CD14-positive monocyte (primary cell): Measurements from ENCODE around the gene CTSS. TPM values are rescaled to one million over a fixed set of nuclear protein-coding genes. Genes with fewer than 3 reads are reported as not detected.

Experiments
- DNase-seq, 3 donors: peaks; one replicate each; pipeline ENCODE4 v3.0.0-alpha.2; 2011 to 2022
- H2AFZ ChIP-seq: 2 replicates; pipeline ENCODE4 v1.6.0; 2012; ENCODE audit warnings: mild to moderate bottlenecking, low read depth, low read length, inconsistent platforms; ENCODE audit not compliant: insufficient read depth, poor library complexity, severe bottlenecking
- H3K27ac ChIP-seq, 2 donors: 1 replicate in 1 of 2; 2 replicates in 1 of 2; pipeline ENCODE4 v1.5.1; 2012 to 2013; ENCODE audit warnings: low read length in 2 of 2, control low read depth in 1 of 2, inconsistent platforms in 1 of 2, low read depth in 1 of 2, mild to moderate bottlenecking in 1 of 2
- H3K27me3 ChIP-seq, 2 donors: one replicate each; pipeline versions ENCODE4 v1.6.0 to v1.6.1; 2011 to 2013; ENCODE audit warnings: low read length in 2 of 2; ENCODE audit not compliant: control insufficient read depth in 2 of 2, insufficient read depth in 2 of 2
- H3K36me3 ChIP-seq, 2 donors: replicated peaks in 1 of 2; 1 replicate in 1 of 2; 2 replicates in 1 of 2; pipeline versions ENCODE4 v1.5.1 to v1.6.1; 2012 to 2013; ENCODE audit warnings: low read length in 2 of 2, control low read depth in 1 of 2, inconsistent platforms in 1 of 2, mild to moderate bottlenecking in 1 of 2; ENCODE audit not compliant: insufficient read depth in 2 of 2, control insufficient read depth in 1 of 2
- H3K4me1 ChIP-seq, 2 donors: 1 replicate in 1 of 2; 2 replicates in 1 of 2; pipeline versions ENCODE4 v1.5.1 to v1.6.1; 2012 to 2013; ENCODE audit warnings: low read length in 2 of 2, control low read depth in 1 of 2, inconsistent platforms in 1 of 2, mild to moderate bottlenecking in 1 of 2, moderate library complexity in 1 of 2; ENCODE audit not compliant: insufficient read depth in 2 of 2, control insufficient read depth in 1 of 2
- H3K4me2 ChIP-seq: replicated peaks from 2 replicates; pipeline ENCODE3; 2012; ENCODE audit warnings: low read length, moderate library complexity, mild to moderate bottlenecking; ENCODE audit not compliant: poor library complexity, severe bottlenecking; ENCODE audit errors: extremely low read depth
- H3K4me3 ChIP-seq, 3 experiments: fragments of 200-600 bp in 1 of 3; sonication (generic) in 1 of 3; replicated peaks in 1 of 3; 1 replicate in 2 of 3; 2 replicates in 1 of 3; pipeline ENCODE4 v1.5.1; 2011 to 2013; ENCODE audit warnings: low read length in 3 of 3, mild to moderate bottlenecking in 3 of 3, control low read depth in 2 of 3, low read depth in 2 of 3, inconsistent platforms in 1 of 3, moderate library complexity in 1 of 3
- H3K79me2 ChIP-seq: 2 replicates; pipeline ENCODE4 v1.6.0; 2012; ENCODE audit warnings: mild to moderate bottlenecking, control low read depth, inconsistent platforms, low read length, moderate library complexity; ENCODE audit not compliant: insufficient read depth
- H3K9ac ChIP-seq: 2 replicates; pipeline ENCODE4 v1.6.0; 2017; ENCODE audit warnings: low read length, mild to moderate bottlenecking; ENCODE audit not compliant: insufficient read depth, poor library complexity, severe bottlenecking
- H3K9me3 ChIP-seq, 2 donors: replicated peaks in 1 of 2; 1 replicate in 1 of 2; 2 replicates in 1 of 2; pipeline versions ENCODE4 v1.5.1 to v1.6.1; 2012 to 2013; ENCODE audit warnings: low read length in 2 of 2, control low read depth in 1 of 2; ENCODE audit not compliant: control insufficient read depth in 1 of 2, insufficient read depth in 1 of 2
- H4K20me1 ChIP-seq: 2 replicates; pipeline ENCODE4 v1.6.0; 2012; ENCODE audit warnings: mild to moderate bottlenecking, low read length, control low read depth, moderate library complexity; ENCODE audit not compliant: insufficient read depth
- H3K27ac Mint-ChIP-seq, 7 donors: one replicate each; pipeline ENCODE4 v1.8.0; 2020; ENCODE audit warnings: mild to moderate bottlenecking in 7 of 7, mixed read lengths in 7 of 7, moderate library complexity in 6 of 7, inconsistent platforms in 2 of 7
- H3K27me3 Mint-ChIP-seq, 3 donors: one replicate each; pipeline ENCODE4 v1.8.0; 2021 to 2022; ENCODE audit warnings: low read depth in 3 of 3, mild to moderate bottlenecking in 3 of 3, mixed read lengths in 3 of 3, moderate library complexity in 3 of 3, inconsistent platforms in 1 of 3
- H3K36me3 Mint-ChIP-seq, 2 donors: one replicate each; pipeline ENCODE4 v1.8.0; 2020; ENCODE audit warnings: mixed read lengths in 2 of 2, inconsistent platforms in 1 of 2, mild to moderate bottlenecking in 1 of 2
- H3K4me1 Mint-ChIP-seq: one replicate; pipeline ENCODE4 v1.8.0; 2020; ENCODE audit warnings: mild to moderate bottlenecking, mixed read lengths
- H3K4me3 Mint-ChIP-seq, 2 donors: one replicate each; pipeline ENCODE4 v1.8.0; 2020; ENCODE audit warnings: mild to moderate bottlenecking in 2 of 2, mixed read lengths in 2 of 2, moderate library complexity in 1 of 2
- H3K9me3 Mint-ChIP-seq, 7 donors: one replicate each; pipeline ENCODE4 v1.8.0; 2020 to 2022; ENCODE audit warnings: mixed read lengths in 7 of 7, mild to moderate bottlenecking in 6 of 7, moderate library complexity in 6 of 7, inconsistent platforms in 2 of 7
- CTCF ChIP-seq: fragments of 200-600 bp; IDR thresholded peaks from one replicate; pipeline ENCODE4 v1.8.0; 2022; ENCODE audit warnings: antibody characterized with exemption, mild to moderate bottlenecking
- WGBS: methylation state at CpG from one replicate; pipeline ENCODE4 v1.1.5; 2013; ENCODE audit warnings: missing lambda C conversion rate; ENCODE audit not compliant: insufficient coverage; 5-methylcytosine and 5-hydroxymethylcytosine counted together
- intact Hi-C, 2 donors: fragments of 100-400 bp; cut with micrococcal nuclease; formaldehyde crosslinking; loops; one replicate each; pipeline versions ENCODE4 v1.15.0 to v1.15.1; 2023
- polyA plus RNA-seq, 3 donors: library from polyadenylated mRNA; depleted of rRNA in 1 of 3; unstranded in 2 of 3; stranded (reverse) in 1 of 3; fragments of 300-500 nt in 2 of 3; fragments of >200 nt in 1 of 3; fragmentation: Illumina TruSeq in 2 of 3; gene quantifications; 1 replicate in 2 of 3; 2 replicates in 1 of 3; pipeline ENCODE4 v1.2.3, GENCODE V29; 2012 to 2021

The CTSS gene
- polyA plus RNA-seq, 3 donors: 2,349 to 6,327 (median 5,201) TPM

GRCh38 chr1:150753416-150753815 is 12.2 kb downstream of the CTSS start:
- intact Hi-C loops: loop anchor here (10.0 kb wide), 2 partner anchors 191 to 409 kb away; no protein-coding TSS in a partner anchor
- TF ChIP-seq CTCF: no peak
- no peaks in the 10 kb centered on the region for H3K27me3 Mint-ChIP-seq
- peak overlapping the region in 1 of 2 donors; percentile 65 for H3K27ac ChIP-seq
- H3K9me3 Mint-ChIP-seq: peaks cover 0 to 2% (median 0%) of the 10 kb centered on the region in 7 donors
- no peak overlapping the region for H3K4me3 Mint-ChIP-seq
- H3K36me3 Mint-ChIP-seq: peaks cover 79 to 87% of the 10 kb centered on the region in 2 donors
- peaks cover 98 to 100% of the 10 kb centered on the region in 2 donors for H3K36me3 ChIP-seq
- 100% methylated on average over 1 of the region's 2 CpGs for WGBS
- peaks cover 99% of the 10 kb centered on the region for H4K20me1 ChIP-seq
- no peak overlapping the region for H3K4me2 ChIP-seq
- no peak overlapping the region for H2AFZ ChIP-seq
- no peaks in the 10 kb centered on the region for H3K27me3 ChIP-seq
- no peak overlapping the region for H3K9ac ChIP-seq
- H3K4me1 Mint-ChIP-seq: peaks cover 23% of the 10 kb centered on the region
- no peak overlapping the region for H3K4me3 ChIP-seq
- DNase-seq: no peak
- peaks cover 6 to 21% of the 10 kb centered on the region in 2 donors for H3K4me1 ChIP-seq
- peaks cover 98% of the 10 kb centered on the region for H3K79me2 ChIP-seq
- H3K27ac Mint-ChIP-seq: peak overlapping the region in 3 of 7 donors; percentile 50 to 83 (median 66)
- H3K9me3 ChIP-seq: no peaks in the 10 kb centered on the region

GRCh38 chr1:150751443-150751842 is 14.1 kb downstream of the CTSS start:
- no peak for TF ChIP-seq CTCF
- Mint-ChIP-seq H3K9me3 (peaks cover 0 to 2% (median 0%) of the 10 kb centered on the region in 7 donors), H3K27ac (peak overlapping the region in 5 of 7 donors; percentile 21 to 81 (median 35)), H3K36me3 (peaks cover 59 to 74% of the 10 kb centered on the region in 2 donors), H3K4me1 (peaks cover 15% of the 10 kb centered on the region), H3K27me3 (peaks cover 0 to 1% (median 0%) of the 10 kb centered on the region in 3 donors), H3K4me3 (no peak overlapping the region)
- H3K27ac ChIP-seq: peak overlapping the region in 1 of 2 donors; percentile 54
- no peak overlapping the region for H3K4me3 ChIP-seq
- intact Hi-C loops: loop anchor here (10.0 kb wide), 2 partner anchors 193 to 407 kb away; no protein-coding TSS in a partner anchor
- no peaks in the 10 kb centered on the region for H3K27me3 ChIP-seq
- peaks cover 99% of the 10 kb centered on the region for H4K20me1 ChIP-seq
- H3K9me3 ChIP-seq: no peaks in the 10 kb centered on the region
- H3K79me2 ChIP-seq: peaks cover 97% of the 10 kb centered on the region
- DNase-seq: no peak
- peaks cover 5 to 12% of the 10 kb centered on the region in 2 donors for H3K4me1 ChIP-seq
- H3K9ac ChIP-seq: no peak overlapping the region
- WGBS: 100% methylated on average over 3 of the region's 6 CpGs
- peaks cover 98 to 100% of the 10 kb centered on the region in 2 donors for H3K36me3 ChIP-seq
- no peak overlapping the region for H2AFZ ChIP-seq
- no peak overlapping the region for H3K4me2 ChIP-seq
